ENCODE measurements around the gene CHURC1. TPM values are rescaled to one million over a fixed set of nuclear protein-coding genes. Genes with fewer than 3 reads are reported as not detected.

Gene CHURC1
- total and polyA plus RNA-seq, 2 of the 8 experiments (the other 6 are each of a cell fraction or from before 2014, with no cell fraction given) = 50.2 to 59.3 TPM

GRCh38 chr14:64929014-64929359 is 14.7 kb downstream of the CHURC1 start:
- H2BK5ac ChIP-seq (ENCODE audit: low read depth, low read length) = no peak overlapping the region
- no peak overlapping the region for H3K4me2 ChIP-seq (ENCODE audit: insufficient read depth in 1 of 2, low read depth in 2 of 2, low read length in 2 of 2)
- no peaks in the 10 kb centered on the region for H3K23me2 ChIP-seq (ENCODE audit: low read depth, low read length)
- no peak for DNase-seq (ENCODE audit: low read depth in 1 of 2, low spot score in 2 of 2)
- no peak overlapping the region for H4K8ac ChIP-seq (ENCODE audit: extremely low read depth, insufficient read depth, low read length)
- H2AK5ac ChIP-seq (ENCODE audit: low read depth, low read length) = no peak overlapping the region
- H4K20me1 ChIP-seq (replicated peaks in 1 of 2; ENCODE audit: control insufficient read depth in 1 of 2, insufficient read depth in 2 of 2, low read length in 2 of 2) = no peaks in the 10 kb centered on the region
- H3K4me3 ChIP-seq (ENCODE audit: extremely low read depth in 1 of 4, insufficient read depth in 2 of 4, low read depth in 3 of 4, low read length in 4 of 4) = no peak overlapping the region
- no peak for FAIRE-seq
- no peaks in the 10 kb centered on the region for H3K9me3 ChIP-seq (ENCODE audit: insufficient read depth in 2 of 2, low read depth in 1 of 2, low read length in 1 of 2)
- no peak overlapping the region for H3K9ac ChIP-seq (replicated peaks in 1 of 4; ENCODE audit: extremely low read depth in 1 of 4, low read depth in 3 of 4, low read length in 3 of 4)
- H2AFZ ChIP-seq (ENCODE audit: low read length) = no peak overlapping the region
- H4K5ac ChIP-seq (ENCODE audit: insufficient read length, low read depth, low read length) = no peak overlapping the region
- no peak overlapping the region for H2BK120ac ChIP-seq (replicated peaks; ENCODE audit: low read depth, low read length)
- no peak overlapping the region for H3K14ac ChIP-seq (ENCODE audit: insufficient read length)
- peaks cover 0 to 3% (median 0%) of the 10 kb centered on the region in 4 experiments; a peak in 1 of 7 replicates for H3K4me1 ChIP-seq (replicated peaks in 1 of 4; ENCODE audit: control insufficient read depth in 3 of 4, insufficient read depth in 4 of 4, low read length in 3 of 4)
- no peak overlapping the region for H3K56ac ChIP-seq (replicated peaks; ENCODE audit: insufficient read length, low read depth, low read length)
- no peak overlapping the region for H3K4ac ChIP-seq (replicated peaks; ENCODE audit: insufficient read length, low read depth, low read length)
- no peak overlapping the region for H3K27ac ChIP-seq (ENCODE audit: low read depth, low read length)
- POLR2A ChIA-PET (ENCODE audit: partially characterized antibody) = no interaction called here
- peaks cover 9 to 40% (median 12%) of the 10 kb centered on the region in 4 experiments for H3K36me3 ChIP-seq (ENCODE audit: control insufficient read depth in 2 of 4, insufficient read depth in 4 of 4, low read length in 3 of 4)
- CTCF ChIA-PET (ENCODE audit: partially characterized antibody) = interaction anchor here (1.9 kb wide), 1 partner anchor 91 kb away, joined by 5 read pairs; no protein-coding TSS in a partner anchor
- no peaks in the 10 kb centered on the region for H3K79me1 ChIP-seq (ENCODE audit: low read depth, low read length)
- no peak overlapping the region for H3K18ac ChIP-seq (ENCODE audit: extremely low read depth, low read length)
- H2BK12ac ChIP-seq (ENCODE audit: low read depth, low read length) = no peak overlapping the region
- no peaks in the 10 kb centered on the region for H3K27me3 ChIP-seq (replicated peaks in 1 of 4; ENCODE audit: control insufficient read depth in 3 of 4, extremely low read depth in 1 of 4, insufficient read depth in 3 of 4, low read length in 3 of 4)
- no peak overlapping the region for H3K23ac ChIP-seq (ENCODE audit: insufficient read length)
- H3K79me2 ChIP-seq (ENCODE audit: control insufficient read depth in 1 of 2, insufficient read depth in 2 of 2, low read length in 2 of 2) = no peaks in the 10 kb centered on the region
- no peak overlapping the region for H2BK20ac ChIP-seq (ENCODE audit: low read length)
- H4K91ac ChIP-seq (replicated peaks; ENCODE audit: insufficient read length, low read length) = no peak overlapping the region
- no peak overlapping the region for H2BK15ac ChIP-seq (ENCODE audit: low read length)
- WGBS, 2 experiments (ENCODE audit: extremely low coverage in 1 of 2, insufficient coverage in 1 of 2, insufficient read length in 1 of 2, insufficient replicate concordance in 2 of 2, low coverage in 1 of 2, low lambda C conversion rate in 2 of 2, missing lambda C conversion rate in 1 of 2) = 91% methylated on average over 3 of the region's 3 CpGs; no CpG with 5 or more reads in 1 of the 2 experiments
- no peak for TF ChIP-seq RBBP5 (IDR thresholded peaks at IDR 0.05; ENCODE audit: borderline replicate concordance, low read depth, low read length)
- no peak for TF ChIP-seq JUND (IDR thresholded peaks at IDR 0.05; ENCODE audit: low read length)
- TF ChIP-seq BCL11A (IDR thresholded peaks at IDR 0.05; ENCODE audit: low read depth in 2 of 2, low read length in 2 of 2) = no peak
- no peak for TF ChIP-seq GTF2F1 (IDR thresholded peaks at IDR 0.05; ENCODE audit: borderline replicate concordance, low read depth, low read length)
- no peak for TF ChIP-seq YY1 (IDR thresholded peaks at IDR 0.05; ENCODE audit: low read depth, low read length)
- TF ChIP-seq NANOG (IDR thresholded peaks at IDR 0.05; ENCODE audit: insufficient read depth, low read depth, low read length, poor library complexity, severe bottlenecking) = no peak
- TF ChIP-seq NRF1 (IDR thresholded peaks at IDR 0.05; ENCODE audit: low read depth, low read length) = no peak
- no peak for TF ChIP-seq BRCA1 (IDR thresholded peaks at IDR 0.05; ENCODE audit: low read depth, low read length)
- no peak for TF ChIP-seq USF2 (IDR thresholded peaks at IDR 0.05; ENCODE audit: low read length)
- TF ChIP-seq RNF2 (IDR thresholded peaks at IDR 0.05; ENCODE audit: borderline replicate concordance, low read depth, low read length, missing control alignments, poor library complexity, severe bottlenecking) = no peak
- TF ChIP-seq CREB1 (IDR thresholded peaks at IDR 0.05) = no peak
- no peak for TF ChIP-seq EZH2 (IDR thresholded peaks at IDR 0.05; ENCODE audit: low read depth, low read length, severe bottlenecking)
- no peak for TF ChIP-seq RXRA (IDR thresholded peaks at IDR 0.05; ENCODE audit: insufficient read depth, low read depth, low read length)
